Stimulated activated naive CD4-positive, alpha-beta T cell (primary cell): ENCODE results near the gene CMTR2.

Experiments
- DNase-seq, 6 experiments: peaks; one replicate each; lab custom pipeline; 2025; lab: John Stamatoyannopoulos, UW

Gene CMTR2

DNA sequence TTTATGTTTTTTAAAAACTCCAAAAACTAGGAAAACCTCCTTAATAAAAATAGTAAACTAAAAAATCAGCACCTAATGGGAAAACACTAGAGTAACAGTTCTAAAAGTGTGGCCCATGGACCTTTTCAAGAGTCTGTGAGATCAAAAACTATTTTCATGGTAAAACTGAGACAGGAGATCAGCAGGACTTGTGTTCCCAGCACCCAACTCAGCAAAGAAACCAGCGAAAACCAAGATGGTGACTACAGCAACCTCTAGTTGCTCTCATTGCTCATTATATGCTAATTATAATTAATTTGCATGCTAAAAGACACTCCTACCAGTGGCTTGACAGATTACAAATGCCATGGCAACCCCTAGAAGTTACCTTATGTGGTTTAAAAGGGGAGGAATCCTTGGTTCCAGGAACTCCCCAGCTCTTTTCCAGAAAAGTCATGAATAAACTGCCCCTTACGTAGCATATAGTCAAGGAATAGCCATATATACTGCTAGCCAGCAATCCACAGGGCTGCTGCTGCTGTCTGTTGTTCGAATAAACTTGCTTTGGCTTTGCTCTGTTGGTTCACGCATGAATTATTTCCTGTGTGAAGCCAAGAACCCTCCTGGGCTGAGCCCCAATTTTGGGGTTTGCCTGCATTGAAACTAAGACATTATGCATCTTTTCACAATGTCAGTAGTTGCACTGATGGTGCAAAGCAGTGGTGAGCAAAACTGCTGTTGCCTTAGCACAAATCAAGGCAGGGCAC is 12.4 kb downstream of the CMTR2 start:
- DNase-seq: no peak

DNA sequence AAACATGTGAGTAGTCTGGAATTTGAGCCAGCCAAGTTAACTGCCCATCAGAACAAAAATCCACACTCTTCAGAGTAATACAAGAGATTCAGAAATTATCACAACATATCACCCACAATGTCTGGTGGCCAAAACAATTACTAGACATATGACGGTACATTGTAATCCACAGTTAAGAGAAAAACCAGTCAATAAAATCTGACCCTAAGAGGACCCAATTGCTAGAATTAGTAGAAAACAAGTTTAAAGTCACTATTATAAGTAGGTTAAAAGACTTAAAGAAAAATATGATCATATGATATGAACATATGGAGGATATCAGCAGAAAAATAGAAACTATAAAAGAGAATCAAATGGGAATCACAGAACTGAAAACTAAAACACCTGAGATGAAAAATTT is 15.8 kb downstream of the CMTR2 start:
- no peak for DNase-seq

GRCh38 chr16:71264299-71264698 is 24.9 kb downstream of the CMTR2 start:
- no peak for DNase-seq

GRCh38 chr16:71263582-71263981 is 25.6 kb downstream of the CMTR2 start:
- no peak for DNase-seq

DNA sequence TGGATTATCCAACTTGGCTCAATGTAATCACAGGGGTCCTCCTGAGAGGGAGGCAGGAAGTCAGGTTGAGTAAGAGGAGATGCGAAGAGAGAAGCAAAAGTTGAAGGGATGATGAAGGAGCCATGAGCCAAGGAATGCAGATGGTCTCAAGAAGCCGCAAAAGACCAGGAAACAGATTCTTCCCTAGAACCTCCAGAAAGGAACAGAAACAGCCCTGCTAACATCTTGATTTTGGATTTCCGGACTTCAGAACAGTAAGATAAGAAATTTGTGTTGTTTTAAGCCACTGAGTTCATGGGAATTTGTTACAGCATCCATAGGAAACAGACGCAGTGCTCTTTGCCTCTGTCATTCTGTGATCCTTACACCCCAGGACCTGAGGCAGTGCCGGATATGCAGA is 26.8 kb downstream of the CMTR2 start:
- DNase-seq: no peak

- no peak for DNase-seq
Measured at GRCh38 chr16:71260995-71261394, 28.2 kb downstream of the CMTR2 start.

- no peak for DNase-seq
Measured at GRCh38 chr16:71259086-71259485, 30.1 kb downstream of the CMTR2 start.

GRCh38 chr16:71258372-71258771 is 30.8 kb downstream of the CMTR2 start:
- DNase-seq: no peak

GRCh38 chr16:71257768-71258167 is 31.4 kb downstream of the CMTR2 start:
- no peak for DNase-seq

- DNase-seq: no peak
Measured at GRCh38 chr16:71255721-71256120, 33.5 kb downstream of the CMTR2 start.

GRCh38 chr16:71254832-71255525 is 34.2 kb downstream of the CMTR2 start:
- no peak for DNase-seq

DNA sequence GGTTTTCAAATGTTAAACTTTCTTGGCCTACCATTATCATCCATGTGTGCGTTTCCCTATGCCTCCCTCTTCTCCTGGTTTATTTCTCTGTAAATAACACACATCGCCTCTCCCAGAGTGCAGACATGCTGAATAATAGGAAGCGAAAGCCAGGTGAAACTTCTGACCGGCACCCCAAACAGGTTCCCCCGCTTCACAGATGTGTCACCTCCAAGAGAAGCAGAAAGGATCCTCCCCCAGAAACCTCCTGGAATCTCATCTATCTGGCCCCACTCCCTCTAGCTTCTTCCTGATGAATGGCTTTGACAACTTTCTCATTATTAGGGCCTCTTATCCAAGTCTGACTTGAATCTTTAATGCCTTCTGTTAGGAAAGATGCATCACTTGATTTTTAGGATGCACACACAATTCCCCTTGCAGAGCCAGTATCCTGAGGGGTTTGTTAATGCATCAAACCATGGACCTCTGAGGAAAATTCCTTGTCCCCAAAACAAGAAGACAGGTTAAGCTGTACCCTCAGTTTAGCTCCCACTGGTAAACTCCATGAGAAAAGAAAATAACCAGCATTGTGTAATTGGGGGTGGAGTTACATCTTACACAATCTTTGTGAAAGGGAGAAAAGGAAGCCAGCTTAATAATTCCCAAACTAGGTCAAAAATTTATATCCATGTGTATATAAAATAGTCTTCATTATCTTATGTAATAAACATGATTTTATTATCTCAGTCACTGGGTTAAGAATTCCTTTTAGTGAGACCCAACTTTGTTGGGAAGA is 38.6 kb downstream of the CMTR2 start:
- no peak for DNase-seq

DNA sequence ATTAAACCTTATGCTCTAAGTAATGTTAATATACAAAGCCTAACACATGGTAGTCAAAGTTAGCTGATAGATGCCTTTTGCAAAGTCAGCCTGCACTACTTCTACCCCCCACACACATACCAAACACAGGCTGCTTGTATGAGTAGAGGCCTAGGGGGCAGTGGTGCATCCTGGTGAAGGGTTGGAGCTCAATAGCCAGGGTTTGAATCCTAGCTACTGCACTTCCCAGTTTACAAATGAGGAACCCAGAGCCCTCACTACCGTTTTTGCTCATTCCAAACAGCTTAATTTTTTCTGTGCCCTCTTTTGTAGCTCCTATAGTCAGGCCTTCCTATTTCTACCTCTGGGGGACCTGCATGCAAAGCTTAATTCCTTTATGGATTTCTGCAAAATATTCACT is 39.8 kb downstream of the CMTR2 start:
- DNase-seq: no peak

- no peak for DNase-seq
Measured at GRCh38 chr16:71247478-71247877, 41.7 kb downstream of the CMTR2 start.

DNA sequence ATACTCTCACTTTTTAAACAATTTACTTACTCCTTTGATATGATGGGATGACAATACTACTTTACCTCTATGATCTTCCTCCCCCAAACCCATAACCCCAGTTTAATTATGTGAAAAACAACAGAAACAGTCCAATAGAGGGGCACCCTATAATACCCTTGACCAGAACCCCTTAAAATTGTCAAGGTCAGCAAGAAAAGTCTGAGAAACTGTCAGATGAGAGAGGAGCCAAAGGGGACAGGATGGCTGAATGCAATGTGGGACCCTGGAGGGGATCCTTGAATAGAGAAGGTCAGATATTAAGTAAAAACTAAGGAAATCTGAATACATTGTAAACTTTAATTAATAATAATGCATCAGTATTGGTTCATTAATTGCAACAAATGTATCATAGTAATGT is 42.9 kb downstream of the CMTR2 start:
- DNase-seq: no peak

DNA sequence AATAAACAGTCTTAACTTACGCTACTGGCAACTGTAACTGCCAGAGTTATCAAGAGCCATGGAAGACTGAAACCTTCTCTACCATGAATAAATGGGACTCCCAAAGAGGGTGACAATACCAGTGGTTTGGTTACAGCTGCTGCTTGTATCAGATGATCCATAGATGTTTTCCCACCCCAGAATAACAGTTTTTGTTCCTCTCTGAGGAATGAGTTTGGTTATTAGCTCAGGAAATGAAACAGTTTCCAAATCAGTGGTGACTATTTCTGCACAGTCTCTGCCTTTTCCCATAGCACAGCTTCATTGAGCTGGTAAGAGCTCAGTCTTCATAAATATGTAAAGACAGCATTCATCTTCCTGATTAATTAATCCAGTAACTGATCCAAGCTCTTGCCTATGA is 44.7 kb downstream of the CMTR2 start:
- no peak for DNase-seq

GRCh38 chr16:71242601-71243000 is 46.6 kb downstream of the CMTR2 start:
- no peak for DNase-seq

GRCh38 chr16:71242036-71242435 is 47.2 kb downstream of the CMTR2 start:
- no peak for DNase-seq
